ENCODE measurements around the gene FAM20C.
"Not testable (repeated sequence)": the region's sequence is repeated elsewhere in the genome, so short reads cannot be mapped to it uniquely, and the experiment has no call there.

FAM20C gene

GRCh38 chr7:197413-198335 lies 5.3 kb downstream of the FAM20C start:
- Mint-ChIP-seq H3K27ac (no peak overlapping the region), H3K36me3 (no peaks in the 10 kb centered on the region), H3K4me1 (no peaks in the 10 kb centered on the region), H3K4me3 (no peak overlapping the region), H3K9me3 (no peaks in the 10 kb centered on the region), H3K27me3 (peaks cover 12% of the 10 kb centered on the region)
- no peak for ATAC-seq (ENCODE audit: low read depth)
- DNase-seq (ENCODE audit: low spot score in 2 of 2): no peak

- Mint-ChIP-seq H3K4me1 (no peaks in the 10 kb centered on the region), H3K27me3 (peaks cover 12% of the 10 kb centered on the region), H3K9me3 (no peaks in the 10 kb centered on the region), H3K27ac (no peak overlapping the region), H3K4me3 (no peak overlapping the region), H3K36me3 (no peaks in the 10 kb centered on the region)
- ATAC-seq (ENCODE audit: low read depth) (no peak), DNase-seq (ENCODE audit: low spot score in 2 of 2) (no peak)
These were observed 7.3 kb downstream of the FAM20C start for GRCh38 chr7:199483-200249.

GRCh38 chr7:200290-200689 lies 7.9 kb downstream of the FAM20C start:
- DNase-seq (ENCODE audit: low spot score in 2 of 2): no peak
- H3K4me3 Mint-ChIP-seq: no peak overlapping the region
- H3K9me3 Mint-ChIP-seq: no peaks in the 10 kb centered on the region
- H3K36me3 Mint-ChIP-seq: no peaks in the 10 kb centered on the region
- H3K27ac Mint-ChIP-seq: no peak overlapping the region
- ATAC-seq (ENCODE audit: low read depth): no peak
- peaks cover 12% of the 10 kb centered on the region for H3K27me3 Mint-ChIP-seq
- no peaks in the 10 kb centered on the region for H3K4me1 Mint-ChIP-seq

GRCh38 chr7:200704-201103 lies 8.3 kb downstream of the FAM20C start:
- no peaks in the 10 kb centered on the region for H3K4me1 Mint-ChIP-seq
- H3K27me3 Mint-ChIP-seq: peaks cover 12% of the 10 kb centered on the region
- no peaks in the 10 kb centered on the region for H3K9me3 Mint-ChIP-seq
- H3K4me3 Mint-ChIP-seq: no peak overlapping the region
- H3K36me3 Mint-ChIP-seq: no peaks in the 10 kb centered on the region
- DNase-seq (ENCODE audit: low spot score in 2 of 2) (no peak), ATAC-seq (ENCODE audit: low read depth) (no peak)
- no peak overlapping the region for H3K27ac Mint-ChIP-seq

- Mint-ChIP-seq H3K4me3 (no peak overlapping the region), H3K36me3 (no peaks in the 10 kb centered on the region), H3K9me3 (no peaks in the 10 kb centered on the region), H3K27ac (no peak overlapping the region), H3K27me3 (peaks cover 4% of the 10 kb centered on the region), H3K4me1 (peaks cover 2% of the 10 kb centered on the region)
- DNase-seq (ENCODE audit: low spot score in 2 of 2) (no peak), ATAC-seq (ENCODE audit: low read depth) (no peak)
These were observed 12.0 kb downstream of the FAM20C start for GRCh38 chr7:204326-204725.

GRCh38 chr7:205115-206010 lies 13.0 kb downstream of the FAM20C start:
- H3K4me3 Mint-ChIP-seq: no peak overlapping the region
- H3K9me3 Mint-ChIP-seq: no peaks in the 10 kb centered on the region
- no peaks in the 10 kb centered on the region for H3K36me3 Mint-ChIP-seq
- H3K27ac Mint-ChIP-seq: no peak overlapping the region
- H3K4me1 Mint-ChIP-seq: peaks cover 2% of the 10 kb centered on the region
- H3K27me3 Mint-ChIP-seq: peaks cover 3% of the 10 kb centered on the region
- DNase-seq (ENCODE audit: low spot score in 2 of 2) (no peak), ATAC-seq (ENCODE audit: low read depth) (no peak)

GRCh38 chr7:206351-206750 lies 14.0 kb downstream of the FAM20C start:
- H3K4me1 Mint-ChIP-seq: not testable (repeated sequence)

GRCh38 chr7:207418-208129 lies 15.2 kb downstream of the FAM20C start:
- ATAC-seq (ENCODE audit: low read depth) (no peak), DNase-seq (ENCODE audit: low spot score in 2 of 2) (no peak)
- Mint-ChIP-seq H3K36me3 (no peaks in the 10 kb centered on the region), H3K4me3 (no peak overlapping the region), H3K27ac (peak overlapping the region; percentile 40), H3K9me3 (no peaks in the 10 kb centered on the region), H3K27me3 (peaks cover 3% of the 10 kb centered on the region), H3K4me1 (peaks cover 2% of the 10 kb centered on the region)

More at GRCh38 chr7:206351-206750, 14.0 kb downstream of the FAM20C start:
- H3K4me3 Mint-ChIP-seq; H3K27ac Mint-ChIP-seq; DNase-seq (ENCODE audit: low spot score in 2 of 2); H3K27me3 Mint-ChIP-seq; ATAC-seq (ENCODE audit: low read depth); H3K9me3 Mint-ChIP-seq; H3K36me3 Mint-ChIP-seq: not testable (repeated sequence)

GRCh38 chr7:208130-208673 lies 15.8 kb downstream of the FAM20C start:
- H3K27ac Mint-ChIP-seq: peak overlapping the region; percentile 40
- DNase-seq (ENCODE audit: low spot score in 2 of 2) (no peak), ATAC-seq (ENCODE audit: low read depth) (no peak)
- no peaks in the 10 kb centered on the region for H3K36me3 Mint-ChIP-seq
- peaks cover 2% of the 10 kb centered on the region for H3K4me1 Mint-ChIP-seq
- H3K4me3 Mint-ChIP-seq: no peak overlapping the region
- peaks cover 3% of the 10 kb centered on the region for H3K27me3 Mint-ChIP-seq
- H3K9me3 Mint-ChIP-seq: no peaks in the 10 kb centered on the region

- Mint-ChIP-seq H3K4me1 (peaks cover 2% of the 10 kb centered on the region), H3K9me3 (no peaks in the 10 kb centered on the region), H3K36me3 (no peaks in the 10 kb centered on the region), H3K4me3 (no peak overlapping the region), H3K27ac (no peak overlapping the region), H3K27me3 (peaks cover 3% of the 10 kb centered on the region)
- ATAC-seq (ENCODE audit: low read depth) (no peak), DNase-seq (ENCODE audit: low spot score in 2 of 2) (no peak)
These were observed 16.4 kb downstream of the FAM20C start for GRCh38 chr7:208816-209215.

GRCh38 chr7:209416-209815 lies 17.0 kb downstream of the FAM20C start:
- DNase-seq (ENCODE audit: low spot score in 2 of 2) (no peak), ATAC-seq (ENCODE audit: low read depth) (no peak)
- Mint-ChIP-seq H3K36me3 (no peaks in the 10 kb centered on the region), H3K27me3 (peaks cover 3% of the 10 kb centered on the region), H3K4me3 (no peak overlapping the region), H3K27ac (no peak overlapping the region), H3K9me3 (no peaks in the 10 kb centered on the region), H3K4me1 (peaks cover 2% of the 10 kb centered on the region)

GRCh38 chr7:209906-210305 lies 17.5 kb downstream of the FAM20C start:
- Mint-ChIP-seq H3K4me1 (peaks cover 2% of the 10 kb centered on the region), H3K27me3 (peaks cover 3% of the 10 kb centered on the region), H3K9me3 (no peaks in the 10 kb centered on the region), H3K4me3 (no peak overlapping the region), H3K27ac (no peak overlapping the region), H3K36me3 (no peaks in the 10 kb centered on the region)
- ATAC-seq (ENCODE audit: low read depth) (no peak), DNase-seq (ENCODE audit: low spot score in 2 of 2) (no peak)

- Mint-ChIP-seq H3K4me1 (peaks cover 2% of the 10 kb centered on the region), H3K27me3 (peaks cover 5% of the 10 kb centered on the region), H3K9me3 (no peaks in the 10 kb centered on the region), H3K27ac (no peak overlapping the region), H3K36me3 (no peaks in the 10 kb centered on the region), H3K4me3 (no peak overlapping the region)
- no peak for DNase-seq (ENCODE audit: low spot score in 2 of 2)
- no peak for ATAC-seq (ENCODE audit: low read depth)
These were observed 18.1 kb downstream of the FAM20C start for GRCh38 chr7:210401-210925.
